Trophoblast cell (in vitro differentiated cells and primary cell): ENCODE data around the gene UBE2Z.

Source experiments
- DNase-seq, 2 donors: peaks; one replicate each; pipeline ENCODE4 v3.0.0-alpha.2; 2016
- H2AFZ ChIP-seq: 2 replicates; pipeline ENCODE4 v1.6.1; 2013; ENCODE audit warnings: low read length, moderate library complexity, mild to moderate bottlenecking; ENCODE audit not compliant: insufficient read depth, poor library complexity
- H2AK5ac ChIP-seq: 2 replicates; pipeline ENCODE4 v1.6.1; 2013; ENCODE audit warnings: mild to moderate bottlenecking, low read length
- H2BK120ac ChIP-seq: 2 replicates; pipeline ENCODE4 v1.6.1; 2013; ENCODE audit warnings: low read length, mild to moderate bottlenecking, moderate library complexity; ENCODE audit not compliant: insufficient read depth, poor library complexity
- H2BK12ac ChIP-seq: 2 replicates; pipeline ENCODE4 v1.6.1; 2013; ENCODE audit warnings: mild to moderate bottlenecking, low read length, moderate library complexity
- H2BK5ac ChIP-seq: 2 replicates; pipeline ENCODE4 v1.6.1; 2013; ENCODE audit warnings: low read length, low read depth, moderate library complexity, mild to moderate bottlenecking; ENCODE audit not compliant: poor library complexity
- H3K14ac ChIP-seq: 2 replicates; pipeline ENCODE4 v1.6.1; 2013; ENCODE audit warnings: mild to moderate bottlenecking, low read length
- H3K18ac ChIP-seq: 2 replicates; pipeline ENCODE4 v1.6.1; 2013; ENCODE audit warnings: mild to moderate bottlenecking, low read length
- H3K23ac ChIP-seq: 2 replicates; pipeline ENCODE4 v1.6.1; 2013; ENCODE audit warnings: low read length
- H3K27ac ChIP-seq: 2 replicates; pipeline ENCODE4 v1.5.1; 2013; ENCODE audit warnings: low read depth, mild to moderate bottlenecking, inconsistent platforms, low read length, moderate library complexity
- H3K27me3 ChIP-seq: 2 replicates; pipeline ENCODE4 v1.6.1; 2013; ENCODE audit warnings: inconsistent platforms, mild to moderate bottlenecking, low read length, moderate library complexity; ENCODE audit not compliant: insufficient read depth
- H3K36me3 ChIP-seq, 2 experiments: 1 replicate in 1 of 2; 2 replicates in 1 of 2; pipeline ENCODE4 v1.6.1; 2013; ENCODE audit warnings: low read length in 2 of 2, mild to moderate bottlenecking in 2 of 2, moderate library complexity in 1 of 2; ENCODE audit not compliant: insufficient read depth in 2 of 2, control insufficient read depth in 1 of 2
- H3K4ac ChIP-seq: 2 replicates; pipeline ENCODE4 v1.6.1; 2013; ENCODE audit warnings: low read depth, mild to moderate bottlenecking, low read length, moderate library complexity
- H3K4me1 ChIP-seq, 2 experiments: 1 replicate in 1 of 2; 2 replicates in 1 of 2; pipeline ENCODE4 v1.6.1; 2013; ENCODE audit warnings: low read length in 2 of 2, mild to moderate bottlenecking in 2 of 2, moderate library complexity in 1 of 2; ENCODE audit not compliant: insufficient read depth in 2 of 2, control insufficient read depth in 1 of 2
- H3K4me2 ChIP-seq: 2 replicates; pipeline ENCODE4 v1.6.1; 2013; ENCODE audit warnings: inconsistent platforms, mild to moderate bottlenecking, low read length, moderate library complexity
- H3K4me3 ChIP-seq: 2 replicates; pipeline ENCODE4 v1.5.1; 2013; ENCODE audit warnings: mild to moderate bottlenecking, low read depth, low read length, inconsistent platforms
- H3K79me1 ChIP-seq: one replicate; pipeline ENCODE4 v1.6.1; 2013; ENCODE audit warnings: low read length
- H3K79me2 ChIP-seq: 2 replicates; pipeline ENCODE4 v1.6.1; 2013; ENCODE audit warnings: low read length, mild to moderate bottlenecking; ENCODE audit not compliant: control insufficient read depth, insufficient read depth, poor library complexity
- H3K9ac ChIP-seq: 2 replicates; pipeline ENCODE4 v1.6.1; 2013; ENCODE audit warnings: mild to moderate bottlenecking, low read length
- H3K9me3 ChIP-seq: 2 replicates; pipeline ENCODE4 v1.6.1; 2013; ENCODE audit warnings: low read depth, mild to moderate bottlenecking, control low read depth, inconsistent platforms, low read length; ENCODE audit not compliant: insufficient read depth
- H4K12ac ChIP-seq: 2 replicates; pipeline ENCODE4 v1.6.1; 2013; ENCODE audit warnings: low read depth, mild to moderate bottlenecking, low read length, moderate library complexity
- H4K8ac ChIP-seq: 2 replicates; pipeline ENCODE4 v1.6.1; 2013; ENCODE audit warnings: low read depth, mild to moderate bottlenecking, low read length, moderate library complexity
- H4K91ac ChIP-seq: one replicate; pipeline ENCODE4 v1.6.1; 2013; ENCODE audit warnings: low read depth, mild to moderate bottlenecking, low read length, moderate library complexity
- WGBS: extraction: QIAGEN DNeasy Blood & Tissue Kit; methylation state at CpG from one replicate; pipeline ENCODE4 v1.1.7; 2013; ENCODE audit warnings: missing lambda C conversion rate; ENCODE audit not compliant: insufficient read length, insufficient coverage; ENCODE audit errors: extremely low coverage; 5-methylcytosine and 5-hydroxymethylcytosine counted together

The UBE2Z gene

DNA sequence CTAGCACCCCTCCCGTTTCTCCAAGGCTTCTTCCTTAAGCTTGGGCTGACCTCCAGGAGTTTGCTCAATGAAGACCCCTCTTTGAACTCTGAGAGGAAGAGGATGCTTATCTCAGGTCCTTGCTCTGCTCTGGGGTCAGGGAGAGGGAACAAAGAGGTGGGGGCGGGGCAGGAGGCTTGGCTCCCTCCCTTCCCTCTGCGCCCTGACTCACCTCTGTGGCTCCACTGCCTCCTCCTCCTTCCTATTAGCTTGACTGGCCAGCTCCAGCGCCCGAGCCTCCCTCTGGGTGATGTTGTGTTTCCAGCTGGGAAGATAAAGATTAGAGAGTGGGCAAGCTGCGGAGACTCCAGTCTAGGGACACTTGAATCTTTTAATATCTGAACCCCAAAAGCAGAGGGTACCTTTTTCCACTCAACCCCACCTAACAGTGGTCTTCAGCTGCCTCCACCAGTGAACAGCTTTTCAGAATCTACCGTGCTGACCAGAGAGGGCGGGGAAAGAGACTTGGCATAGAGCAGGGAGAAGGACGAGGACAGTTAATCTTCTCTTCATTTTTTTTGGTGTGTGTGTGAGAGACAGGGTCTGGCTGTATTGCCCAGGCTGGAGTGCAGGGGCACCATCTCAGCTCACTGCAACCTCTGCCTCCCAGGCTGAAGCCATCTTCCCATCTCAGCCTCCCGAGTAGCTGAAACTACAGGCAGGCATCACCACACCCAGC is 53.5 kb downstream of the UBE2Z start:
- WGBS, result no CpG with 5 or more reads among the region's 10 CpGs

GRCh38 chr17:48970224-48970623 is 62.0 kb downstream of the UBE2Z start:
- H3K4me2 ChIP-seq, result no peak overlapping the region
- H2BK5ac ChIP-seq, result peak overlapping the region; percentile 78
- H3K4ac ChIP-seq, result no peak overlapping the region
- H2BK120ac ChIP-seq, result peak overlapping the region; percentile 99
- H3K4me1 ChIP-seq, result peaks cover 26 to 34% of the 10 kb centered on the region in 2 experiments
- peaks cover 35% of the 10 kb centered on the region for H3K79me1 ChIP-seq
- peak overlapping the region; percentile 48 for H3K14ac ChIP-seq
- H3K4me3 ChIP-seq, result no peak overlapping the region
- H3K27me3 ChIP-seq, result no peaks in the 10 kb centered on the region
- peak overlapping the region; percentile 61 for H2AK5ac ChIP-seq
- no peaks in the 10 kb centered on the region for H3K9me3 ChIP-seq
- H3K27ac ChIP-seq, result no peak overlapping the region
- no peak overlapping the region for H3K9ac ChIP-seq
- no peak overlapping the region for H4K12ac ChIP-seq
- peak overlapping the region; percentile 16 for H3K18ac ChIP-seq
- no peak for DNase-seq
- H4K8ac ChIP-seq, result peak overlapping the region; percentile 0
- peak overlapping the region; percentile 63 for H2BK12ac ChIP-seq
- H3K36me3 ChIP-seq, result no peaks in the 10 kb centered on the region
- H3K79me2 ChIP-seq, result peaks cover 3% of the 10 kb centered on the region
- H2AFZ ChIP-seq, result peak overlapping the region; percentile 5
- H4K91ac ChIP-seq, result peak overlapping the region; percentile 99
- no CpG with 5 or more reads among the region's 4 CpGs for WGBS
- H3K23ac ChIP-seq, result no peak overlapping the region

More for the DNA sequence above, 53.5 kb downstream of the UBE2Z start:
- Histone ChIP-seq H4K91ac (peak overlapping the region; percentile 88), H3K4me2 (peak overlapping the region; percentile 1), H3K27ac (peak overlapping the region; percentile 11), H4K8ac (peak overlapping the region; percentile 78), H2BK120ac (peak overlapping the region; percentile 87), H3K79me2 (no peaks in the 10 kb centered on the region), H2AFZ (peak overlapping the region; percentile 23), H3K79me1 (peaks cover 14% of the 10 kb centered on the region), H4K12ac (peak overlapping the region; percentile 59), H3K9me3 (no peaks in the 10 kb centered on the region), H3K9ac (no peak overlapping the region), H3K4me3 (no peak overlapping the region), H3K14ac (peak overlapping the region; percentile 11), H3K27me3 (no peaks in the 10 kb centered on the region), H3K4ac (peak overlapping the region; percentile 31), H3K4me1 (peaks cover 18 to 19% of the 10 kb centered on the region in 2 experiments), H3K36me3 (no peaks in the 10 kb centered on the region), H3K18ac (peak overlapping the region; percentile 79), H2BK12ac (peak overlapping the region; percentile 69), H3K23ac (no peak overlapping the region), H2AK5ac (peak overlapping the region; percentile 79), H2BK5ac (peak overlapping the region; percentile 80)
- DNase-seq, result no peak

GRCh38 chr17:48970865-48971687 is 62.9 kb downstream of the UBE2Z start:
- no peak overlapping the region for H3K9ac ChIP-seq
- H3K27ac ChIP-seq, result peak overlapping the region; percentile 99
- H3K4me3 ChIP-seq, result no peak overlapping the region
- H4K12ac ChIP-seq, result peak overlapping the region; percentile 64
- DNase-seq, result no peak
- H3K79me1 ChIP-seq, result peaks cover 35% of the 10 kb centered on the region
- no peak overlapping the region for H3K23ac ChIP-seq
- H3K36me3 ChIP-seq, result no peaks in the 10 kb centered on the region
- no peak overlapping the region for H2AFZ ChIP-seq
- peaks cover 3% of the 10 kb centered on the region for H3K79me2 ChIP-seq
- H3K14ac ChIP-seq, result peak overlapping the region; percentile 96
- H3K4ac ChIP-seq, result peak overlapping the region; percentile 71
- no peaks in the 10 kb centered on the region for H3K27me3 ChIP-seq
- H3K9me3 ChIP-seq, result no peaks in the 10 kb centered on the region
- H3K4me2 ChIP-seq, result peak overlapping the region; percentile 45
- peak overlapping the region; percentile 85 for H4K8ac ChIP-seq
- WGBS, result no CpG with 5 or more reads among the region's 12 CpGs
- peaks cover 26 to 34% of the 10 kb centered on the region in 2 experiments for H3K4me1 ChIP-seq
- H3K18ac ChIP-seq, result peak overlapping the region; percentile 93
- H2BK5ac ChIP-seq, result peak overlapping the region; percentile 97
- peak overlapping the region; percentile 99 for H2BK120ac ChIP-seq
- peak overlapping the region; percentile 99 for H4K91ac ChIP-seq
- H2BK12ac ChIP-seq, result peak overlapping the region; percentile 99
- peak overlapping the region; percentile 98 for H2AK5ac ChIP-seq

DNA sequence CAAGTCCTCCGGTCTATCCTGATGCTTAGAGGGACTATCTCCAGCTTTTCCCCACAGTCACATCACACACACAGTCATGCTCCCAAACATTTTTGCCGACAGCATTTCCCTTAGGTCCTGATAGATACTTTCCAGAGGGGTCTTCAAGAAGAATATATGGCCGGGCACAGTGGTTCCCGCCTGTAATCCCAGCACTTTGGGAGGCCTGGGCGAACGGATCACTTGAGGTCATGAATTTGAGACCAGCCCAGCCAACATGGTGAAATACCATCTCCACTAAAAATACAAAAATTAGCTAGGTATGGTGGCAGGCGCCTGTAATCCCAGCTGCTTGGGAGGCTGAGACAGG is 64.5 kb downstream of the UBE2Z start:
- peak overlapping the region; percentile 45 for H3K14ac ChIP-seq
- peak overlapping the region; percentile 38 for H3K18ac ChIP-seq
- peak overlapping the region; percentile 47 for H3K4me2 ChIP-seq
- no peak for DNase-seq
- H4K91ac ChIP-seq, result peak overlapping the region; percentile 82
- no CpG with 5 or more reads among the region's 7 CpGs for WGBS
- H2BK12ac ChIP-seq, result peak overlapping the region; percentile 64
- H3K27me3 ChIP-seq, result no peaks in the 10 kb centered on the region
- peak overlapping the region; percentile 40 for H4K8ac ChIP-seq
- peak overlapping the region; percentile 84 for H2BK5ac ChIP-seq
- H4K12ac ChIP-seq, result no peak overlapping the region
- H3K79me1 ChIP-seq, result peaks cover 35% of the 10 kb centered on the region
- H3K27ac ChIP-seq, result peak overlapping the region; percentile 99
- peaks cover 26 to 34% of the 10 kb centered on the region in 2 experiments for H3K4me1 ChIP-seq
- H3K9ac ChIP-seq, result no peak overlapping the region
- no peaks in the 10 kb centered on the region for H3K36me3 ChIP-seq
- H2AK5ac ChIP-seq, result peak overlapping the region; percentile 16
- no peak overlapping the region for H3K4me3 ChIP-seq
- H3K4ac ChIP-seq, result peak overlapping the region; percentile 35
- no peak overlapping the region for H2AFZ ChIP-seq
- no peaks in the 10 kb centered on the region for H3K9me3 ChIP-seq
- no peak overlapping the region for H3K23ac ChIP-seq
- peak overlapping the region; percentile 89 for H2BK120ac ChIP-seq
- peaks cover 3% of the 10 kb centered on the region for H3K79me2 ChIP-seq
